ENCODE measurements around the gene AMBRA1.

DNA sequence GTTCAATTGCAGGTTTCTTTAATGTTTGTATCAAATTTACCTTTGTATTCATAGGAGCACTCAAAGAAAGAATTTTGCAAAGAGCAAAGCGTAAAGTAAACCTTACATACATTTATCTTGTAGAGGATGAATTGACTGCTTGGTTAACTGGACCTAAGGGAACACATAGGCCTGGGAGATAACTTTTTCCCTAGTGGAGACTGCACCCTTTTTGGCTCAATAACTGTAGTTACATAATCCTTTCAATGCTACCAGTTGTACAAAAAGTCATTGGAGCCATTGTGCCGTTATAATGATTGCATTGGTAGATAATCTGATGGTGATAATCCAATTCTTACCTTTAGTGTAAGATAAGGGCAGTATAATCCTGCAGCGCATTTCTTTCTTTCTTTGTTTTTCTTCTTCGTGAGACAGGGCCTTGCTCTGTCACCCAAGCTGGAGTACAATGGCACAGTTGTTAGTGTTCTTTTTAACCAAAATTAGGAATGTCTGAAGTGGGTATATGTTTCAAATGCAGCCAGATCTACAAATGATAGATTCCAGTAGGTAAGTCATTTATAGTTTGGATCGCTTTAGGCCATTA lies 41.8 kb upstream of the AMBRA1 start:
- TF ChIP-seq, protein P1, sequence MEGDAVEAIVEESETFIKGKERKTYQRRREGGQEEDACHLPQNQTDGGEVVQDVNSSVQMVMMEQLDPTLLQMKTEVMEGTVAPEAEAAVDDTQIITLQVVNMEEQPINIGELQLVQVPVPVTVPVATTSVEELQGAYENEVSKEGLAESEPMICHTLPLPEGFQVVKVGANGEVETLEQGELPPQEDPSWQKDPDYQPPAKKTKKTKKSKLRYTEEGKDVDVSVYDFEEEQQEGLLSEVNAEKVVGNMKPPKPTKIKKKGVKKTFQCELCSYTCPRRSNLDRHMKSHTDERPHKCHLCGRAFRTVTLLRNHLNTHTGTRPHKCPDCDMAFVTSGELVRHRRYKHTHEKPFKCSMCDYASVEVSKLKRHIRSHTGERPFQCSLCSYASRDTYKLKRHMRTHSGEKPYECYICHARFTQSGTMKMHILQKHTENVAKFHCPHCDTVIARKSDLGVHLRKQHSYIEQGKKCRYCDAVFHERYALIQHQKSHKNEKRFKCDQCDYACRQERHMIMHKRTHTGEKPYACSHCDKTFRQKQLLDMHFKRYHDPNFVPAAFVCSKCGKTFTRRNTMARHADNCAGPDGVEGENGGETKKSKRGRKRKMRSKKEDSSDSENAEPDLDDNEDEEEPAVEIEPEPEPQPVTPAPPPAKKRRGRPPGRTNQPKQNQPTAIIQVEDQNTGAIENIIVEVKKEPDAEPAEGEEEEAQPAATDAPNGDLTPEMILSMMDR (conservative IDR thresholded peaks at IDR 0.05), result no peak
- no peak for TF ChIP-seq ZFX (IDR thresholded peaks at IDR 0.05)

All from C4-2B (cell line).